NCI-H345 treated with DMSO at 0.1 percent for 48 hours (cell line): ENCODE measurements around the gene FAM9A.

Source experiments
- DNase-seq: peaks from one replicate; lab custom pipeline; 2025; ENCODE audit not compliant: unreplicated experiment; lab: John Stamatoyannopoulos, UW

The FAM9A gene

GRCh38 chrX:8801041-8801599 is at the start of gene FAM9A:
Gene FAM9A, minus strand, starts transcription at chrX:8801383. Its CDS starts 1,212 bp downstream, at chrX:8800171.
- no peak for DNase-seq

- no peak for DNase-seq
Measured at GRCh38 chrX:8850478-8850877, 49.3 kb upstream of the FAM9A start.

GRCh38 chrX:8849945-8850344 is 48.8 kb upstream of the FAM9A start:
- no peak for DNase-seq

GRCh38 chrX:8849458-8849857 is 48.3 kb upstream of the FAM9A start:
- no peak for DNase-seq

GRCh38 chrX:8848911-8849310 is 47.7 kb upstream of the FAM9A start:
- DNase-seq = no peak

- no peak for DNase-seq
Measured at GRCh38 chrX:8848441-8848840, 47.3 kb upstream of the FAM9A start.

- DNase-seq = no peak
Measured at GRCh38 chrX:8847360-8847759, 46.2 kb upstream of the FAM9A start.

GRCh38 chrX:8846266-8846665 is 45.1 kb upstream of the FAM9A start:
- DNase-seq = no peak

- no peak for DNase-seq
Measured at GRCh38 chrX:8845469-8845868, 44.3 kb upstream of the FAM9A start.

GRCh38 chrX:8845060-8845459 is 43.9 kb upstream of the FAM9A start:
- DNase-seq = no peak

GRCh38 chrX:8844157-8844556 is 43.0 kb upstream of the FAM9A start:
- DNase-seq = no peak

- no peak for DNase-seq
Measured at GRCh38 chrX:8841911-8842310, 40.7 kb upstream of the FAM9A start.

- no peak for DNase-seq
Measured at GRCh38 chrX:8834392-8834791, 33.2 kb upstream of the FAM9A start.

- no peak for DNase-seq
Measured at GRCh38 chrX:8832582-8833378, 31.6 kb upstream of the FAM9A start.

- DNase-seq = no peak
Measured at GRCh38 chrX:8823698-8824097, 22.5 kb upstream of the FAM9A start.

- no peak for DNase-seq
Measured at GRCh38 chrX:8822002-8822401, 20.8 kb upstream of the FAM9A start.

- DNase-seq = no peak
Measured at GRCh38 chrX:8820910-8821527, 19.8 kb upstream of the FAM9A start.

GRCh38 chrX:8815460-8816065 is 14.4 kb upstream of the FAM9A start:
- DNase-seq = peak; percentile 40

- no peak for DNase-seq
Measured at GRCh38 chrX:8813036-8813435, 11.9 kb upstream of the FAM9A start.

GRCh38 chrX:8811611-8812010 is 10.4 kb upstream of the FAM9A start:
- DNase-seq = no peak

GRCh38 chrX:8808661-8809060 is 7.5 kb upstream of the FAM9A start:
- no peak for DNase-seq

GRCh38 chrX:8805974-8806373 is 4.8 kb upstream of the FAM9A start:
- DNase-seq = no peak
